Gastrocnemius medialis (tissue), 4 donors: Measurements from ENCODE around the gene MCCC2.

Experiments used
- CTCF ChIP-seq, 5 experiments: fragments of 450-650 bp in 3 of 5; fragments of 200-600 bp in 2 of 5; sonication (generic) in 2 of 5; IDR thresholded peaks in 4 of 5; conservative IDR thresholded peaks in 1 of 5; 1 replicate in 4 of 5; 2 replicates in 1 of 5; pipeline ENCODE4 v1.5.1; 2016 to 2019; ENCODE audit warnings: antibody characterized with exemption in 5 of 5, mild to moderate bottlenecking in 3 of 5, moderate library complexity in 3 of 5
- POLR2A ChIP-seq, 2 donors: fragments of 450-650 bp; IDR thresholded peaks; one replicate each; pipeline ENCODE4 v1.6.1; 2017; ENCODE audit warnings: antibody characterized with exemption in 2 of 2, mild to moderate bottlenecking in 2 of 2, moderate library complexity in 2 of 2

GRCh38 chr5:71601222-71602026, 14.3 kb downstream of the MCCC2 start:
- TF ChIP-seq CTCF (IDR thresholded peaks at IDR 0.05 in 4 of 5, conservative IDR thresholded peaks at IDR 0.05 in 1 of 5) (peak; percentile 23 to 55 (median 36)), POLR2A (IDR thresholded peaks at IDR 0.05) (no peak)
